GM21381 (cell line): ENCODE measurements around the gene FAM151B.
"Not testable (repeated sequence)": the region's sequence is repeated elsewhere in the genome, so short reads cannot be mapped to it uniquely, and the experiment has no call there.

Experiments used
- ATAC-seq: cut with Tn5 transposase; IDR thresholded peaks from one replicate; pipeline ENCODE4 v1.9.1; 2021; ENCODE audit warnings: mild to moderate bottlenecking, moderate library complexity; ENCODE audit not compliant: unreplicated experiment

The FAM151B gene, protein sequence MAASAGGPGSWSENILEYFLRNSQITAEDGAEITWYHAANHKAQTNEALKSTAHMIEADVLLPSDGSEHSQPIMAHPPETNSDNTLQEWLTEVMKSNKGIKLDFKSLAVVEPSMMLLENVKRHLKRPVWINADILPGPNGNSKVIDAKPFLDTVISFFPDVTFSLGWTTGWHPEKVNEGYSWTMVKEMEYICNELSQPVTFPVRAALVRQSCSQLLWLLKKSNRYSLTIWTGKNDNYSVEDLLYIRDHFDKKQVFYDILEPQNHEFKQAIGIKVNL

GRCh38 chr5:80487829-80488721 lies at the start of gene FAM151B:
Gene FAM151B, plus strand, starts transcription at chr5:80488100. Its CDS starts 24 bp downstream, at chr5:80488124.
- ATAC-seq, result peak; percentile 91

DNA sequence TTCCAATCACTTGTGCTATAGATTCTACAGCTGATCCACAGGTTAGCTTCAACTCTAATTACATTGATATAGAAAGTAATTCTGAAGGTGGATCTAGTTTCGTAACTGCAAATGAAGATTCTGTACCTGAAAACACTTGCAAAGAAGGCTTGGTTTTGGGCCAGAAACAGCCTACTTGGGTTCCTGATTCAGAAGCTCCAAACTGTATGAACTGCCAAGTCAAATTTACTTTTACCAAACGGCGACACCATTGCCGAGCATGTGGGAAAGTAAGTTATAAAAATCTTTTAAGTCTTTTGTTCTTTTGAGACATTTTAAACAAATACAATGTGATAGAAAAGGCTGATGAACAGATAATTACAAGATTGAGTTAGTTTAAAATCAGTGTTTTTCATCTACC lies 49.2 kb upstream of the FAM151B start:
- no peak for ATAC-seq

DNA sequence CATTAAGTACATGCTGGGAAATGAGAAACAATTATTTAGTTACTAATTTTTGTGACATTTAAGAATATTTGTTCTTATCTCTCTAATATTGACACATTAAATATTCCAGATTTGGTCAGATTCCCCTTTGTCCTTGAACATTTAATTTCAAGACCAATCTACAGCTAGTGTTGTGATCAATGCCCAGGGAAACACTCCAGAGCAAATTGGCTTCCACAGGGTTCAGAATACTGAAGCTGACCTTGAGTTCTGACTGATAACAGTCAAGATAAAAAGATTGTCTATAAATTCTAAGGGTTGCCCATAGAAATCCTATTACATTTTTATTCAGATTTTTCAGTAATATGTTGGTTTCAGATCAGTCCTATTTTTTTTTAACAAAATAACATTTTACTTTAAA lies 48.7 kb upstream of the FAM151B start:
- ATAC-seq, result no peak

DNA sequence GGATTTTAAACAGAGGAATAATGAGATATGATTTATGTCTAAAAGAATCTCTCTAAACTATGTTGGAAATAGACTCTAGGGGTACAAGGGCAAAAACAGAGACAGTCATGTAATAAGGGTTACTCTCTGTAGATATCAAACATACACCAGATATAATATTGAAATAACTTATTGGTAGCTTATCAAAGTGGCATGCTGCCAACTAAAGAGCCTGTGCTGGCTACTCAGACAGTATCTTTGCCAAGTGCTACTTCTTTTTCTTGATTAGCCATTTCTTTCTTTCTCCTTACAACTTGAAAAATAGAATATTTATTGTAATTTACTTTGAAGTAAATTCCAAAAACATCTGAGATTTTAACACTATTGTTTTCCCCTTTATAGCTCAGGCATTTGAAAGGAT lies 45.2 kb upstream of the FAM151B start:
- ATAC-seq, result no peak

DNA sequence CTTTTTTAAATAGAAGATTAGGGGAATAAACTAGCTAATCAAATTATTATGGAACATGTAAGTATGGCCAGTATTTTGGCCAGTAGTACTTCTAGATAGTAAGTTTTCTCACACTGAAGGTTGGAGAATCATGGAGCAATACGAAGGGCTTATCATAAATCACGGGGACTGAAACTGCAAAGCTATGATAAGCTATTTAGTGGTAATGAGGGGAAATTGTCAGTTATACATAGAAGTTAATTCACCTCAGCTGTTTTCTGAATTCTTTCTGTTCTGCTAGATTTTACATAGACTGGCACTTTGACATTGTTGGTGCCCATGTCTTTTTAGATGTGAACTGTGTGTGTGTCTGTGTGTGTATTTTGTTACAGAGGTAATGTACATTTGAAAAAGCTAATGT lies 34.5 kb upstream of the FAM151B start:
- ATAC-seq, result no peak

DNA sequence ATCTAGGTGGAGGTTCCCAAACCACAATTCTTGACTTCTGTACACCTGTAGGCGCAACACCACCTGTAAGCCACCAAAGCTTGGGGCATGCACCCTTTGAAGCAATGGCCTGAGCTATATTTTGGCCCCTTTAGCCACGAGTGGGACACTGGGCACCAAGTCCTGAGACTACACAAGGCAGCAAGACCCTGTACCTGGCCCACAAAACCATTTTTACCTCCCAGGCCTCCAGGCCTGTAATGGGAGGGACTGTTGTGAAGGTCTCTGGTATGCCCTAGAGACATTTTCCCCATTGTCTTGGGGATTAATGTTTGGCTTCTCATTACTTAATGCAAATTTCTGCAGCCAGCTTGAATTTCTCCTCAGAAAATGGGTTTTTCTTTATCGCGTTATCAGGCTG lies 24.6 kb upstream of the FAM151B start:
- ATAC-seq, result no peak

DNA sequence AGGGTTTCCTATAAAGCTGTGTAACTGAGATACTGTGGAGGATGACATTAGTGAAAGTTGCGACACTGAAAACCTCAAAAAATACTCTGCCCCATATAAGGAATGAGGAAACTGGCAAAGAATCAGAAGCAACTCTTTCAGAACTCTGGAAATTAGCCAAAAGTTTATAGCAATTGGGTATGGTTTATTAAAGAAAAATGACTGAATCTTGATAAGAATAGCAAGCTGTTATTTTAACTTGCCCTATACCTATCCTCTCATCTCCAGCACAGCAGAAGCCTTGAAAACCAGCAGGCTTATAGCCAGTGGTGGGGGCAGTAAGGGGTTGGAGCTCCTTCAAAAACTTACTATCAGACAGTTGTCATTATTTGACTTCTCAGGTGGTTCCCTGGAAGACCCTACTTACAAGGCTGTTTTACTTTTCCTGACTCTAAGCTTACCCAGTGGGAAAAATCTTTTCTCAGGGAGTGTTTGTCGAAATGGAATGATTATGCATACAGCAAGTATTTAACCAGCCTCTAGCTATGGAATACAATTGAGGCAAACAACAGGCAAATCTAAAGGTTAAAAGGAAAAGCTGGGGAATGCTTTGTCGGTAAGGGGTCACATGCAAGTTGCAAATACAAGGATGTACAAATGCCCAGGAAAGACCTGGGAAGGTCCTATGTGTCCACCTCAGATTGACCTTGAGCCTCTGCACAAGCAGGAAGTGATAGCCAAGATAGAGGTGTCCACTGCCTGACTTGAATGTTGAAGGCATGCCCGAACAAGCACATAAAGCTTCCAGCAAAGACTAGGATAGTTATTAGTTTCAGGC lies 21.0 kb upstream of the FAM151B start:
- ATAC-seq, result no peak

DNA sequence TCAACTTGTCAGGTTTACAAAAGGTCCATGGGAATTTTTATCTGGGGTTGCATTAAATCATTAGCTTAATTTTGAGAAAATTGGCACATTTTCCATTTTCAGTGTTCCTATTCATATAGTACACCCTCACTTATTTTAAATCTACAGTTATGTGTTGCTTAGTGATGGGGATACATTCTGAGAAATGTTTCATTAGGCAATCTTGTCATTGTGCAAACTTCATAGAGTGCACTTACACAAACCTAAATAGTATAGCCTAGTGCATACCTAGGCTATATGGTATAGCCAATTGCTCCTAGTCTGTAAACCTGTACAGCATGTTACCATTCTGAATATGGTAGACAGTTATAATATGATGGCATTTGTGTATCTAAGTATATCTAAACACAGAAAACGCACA lies 19.8 kb upstream of the FAM151B start:
- no peak for ATAC-seq

- ATAC-seq, result not testable (repeated sequence)
Measured at GRCh38 chr5:80470631-80471030, 17.3 kb upstream of the FAM151B start.

DNA sequence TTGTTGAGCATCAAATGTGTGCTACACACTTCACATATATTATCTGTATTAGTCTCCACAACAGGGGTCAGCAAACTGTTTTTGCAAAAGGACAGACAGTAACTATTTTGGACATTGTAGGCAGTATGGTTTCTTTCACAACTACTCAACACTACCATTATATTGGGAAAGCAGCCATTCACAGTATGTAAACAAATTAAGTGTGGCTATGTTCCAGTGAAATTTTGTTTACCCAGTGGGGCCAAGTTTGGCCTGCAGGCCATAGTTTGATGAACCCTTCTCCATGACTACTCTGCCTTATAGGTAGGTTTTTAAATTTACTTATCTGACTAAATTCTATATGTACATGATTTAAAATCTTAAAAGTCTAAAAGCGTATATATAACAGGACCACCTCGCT lies 13.0 kb upstream of the FAM151B start:
- no peak for ATAC-seq

- ATAC-seq, result no peak
Measured at GRCh38 chr5:80479713-80480112, 8.2 kb upstream of the FAM151B start.

DNA sequence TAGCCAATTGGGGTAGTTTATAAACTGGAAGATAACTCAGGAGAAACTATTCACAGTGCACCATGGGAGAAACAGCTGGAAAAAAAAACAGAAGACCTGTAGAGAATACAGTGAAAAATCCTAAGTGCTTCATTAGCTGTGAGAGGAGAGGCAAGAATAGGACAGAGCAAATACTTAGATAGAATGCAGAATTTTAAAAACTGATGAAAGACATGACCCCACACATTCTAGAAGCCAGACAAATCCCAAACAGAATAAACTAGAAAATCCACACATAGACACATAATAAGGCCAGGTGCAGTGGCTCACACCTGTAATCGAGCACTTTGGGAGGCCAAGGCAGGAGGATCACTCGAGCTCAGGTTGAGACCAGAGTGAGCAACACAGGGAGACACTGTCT lies 7.5 kb upstream of the FAM151B start:
- ATAC-seq, result no peak

GRCh38 chr5:80481019-80481893 lies 6.6 kb upstream of the FAM151B start:
- ATAC-seq, result no peak

- no peak for ATAC-seq
Measured at GRCh38 chr5:80482578-80482977, 5.3 kb upstream of the FAM151B start.

DNA sequence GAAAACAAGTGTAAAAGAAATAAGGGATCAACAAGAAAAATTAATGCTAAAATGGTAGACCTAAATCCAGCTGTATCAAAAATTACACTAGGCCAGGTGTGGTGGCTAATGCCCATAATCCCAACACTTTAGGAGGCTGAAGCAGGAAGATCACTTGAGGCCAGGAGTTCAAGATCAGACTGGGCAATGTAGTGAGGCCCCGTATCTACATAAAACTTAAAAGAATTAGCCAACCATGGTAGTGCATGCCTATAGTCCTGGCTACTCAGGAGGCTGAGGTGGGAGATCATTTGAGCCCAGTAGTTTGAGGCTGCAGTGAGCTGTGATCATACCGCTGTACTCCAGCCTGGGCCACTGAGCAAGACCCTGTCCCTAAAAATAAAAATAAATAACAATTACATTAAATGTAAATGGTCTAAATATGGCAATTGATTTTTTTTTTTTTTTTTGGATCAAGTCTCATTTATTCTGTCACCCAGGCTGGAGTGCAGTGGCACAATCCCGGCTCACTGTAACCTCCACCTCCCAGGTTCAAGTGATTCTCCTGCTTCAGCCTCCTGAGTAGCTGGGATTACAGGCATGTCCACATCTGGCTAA lies 4.2 kb upstream of the FAM151B start:
- no peak for ATAC-seq

DNA sequence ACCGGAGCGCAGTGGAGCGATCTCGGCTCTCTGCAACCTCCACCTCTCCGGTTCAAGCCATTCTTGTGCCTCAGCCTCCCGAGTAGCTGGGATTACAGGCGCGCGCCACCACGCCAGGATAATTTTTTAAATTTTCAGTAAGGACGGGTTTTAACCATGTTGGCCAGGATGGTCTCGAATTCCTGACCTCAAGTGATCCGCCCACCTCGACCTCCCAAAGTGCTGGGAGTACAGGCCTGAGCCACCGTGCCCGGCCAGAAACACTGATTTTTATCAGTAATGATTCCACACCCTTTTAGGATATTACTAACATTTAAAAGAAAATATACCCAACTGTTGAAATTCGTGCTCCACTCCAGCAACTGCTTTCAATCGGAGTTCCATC lies 464 bp upstream of the FAM151B start:
- ATAC-seq, result no peak

GRCh38 chr5:80491296-80491695 lies 3.4 kb downstream of the FAM151B start:
- ATAC-seq, result no peak

DNA sequence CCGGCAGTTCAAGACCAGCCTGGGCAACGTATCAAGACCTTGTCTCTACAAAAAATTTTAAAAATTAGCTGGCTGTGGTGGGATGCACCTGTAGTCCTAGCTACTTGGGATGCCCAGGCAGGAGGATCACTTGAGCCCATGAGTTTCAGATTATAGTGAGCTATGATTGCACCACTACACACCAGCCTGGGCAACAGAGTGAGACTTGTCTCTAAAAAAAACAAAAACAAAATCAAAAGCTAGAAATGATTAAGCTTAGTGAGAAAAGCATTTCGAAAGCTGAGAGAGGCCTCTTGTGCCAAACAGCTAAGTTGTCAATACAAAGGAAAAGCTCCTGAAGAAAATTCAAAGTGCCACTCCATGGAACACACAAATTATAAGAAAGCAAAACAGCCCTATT lies 4.8 kb downstream of the FAM151B start:
- no peak for ATAC-seq

GRCh38 chr5:80493443-80493842 lies 5.5 kb downstream of the FAM151B start:
- not testable (repeated sequence) for ATAC-seq

GRCh38 chr5:80495891-80496290 lies 8.0 kb downstream of the FAM151B start:
- ATAC-seq, result no peak
